OCI-LY7 (cell line): Measurements from ENCODE around the gene CPNE4. TPM values are rescaled to one million over a fixed set of nuclear protein-coding genes. Genes with fewer than 3 reads are reported as not detected.

Source experiments
- BruUV-seq: library from RNA; stranded (reverse); fragments of 400-500 nt; replicated peaks from 2 replicates; lab custom pipeline; 2021; lab: Mats Ljungman, UMichigan
- CTCF ChIA-PET: fragments of 300-600 bp; sonication (Branson Sonifier 250); formaldehyde crosslinking; loops from one replicate; lab custom pipeline; 2022; ENCODE audit warnings: antibody characterized with exemption; ENCODE audit not compliant: unreplicated experiment; lab: Charles Lee
- POLR2A ChIA-PET: fragments of 300-600 bp; sonication (Branson Sonifier 250); formaldehyde crosslinking; loops from one replicate; lab custom pipeline; 2022; ENCODE audit warnings: antibody characterized with exemption; lab: Charles Lee
- DNase-seq: peaks from one replicate; pipeline ENCODE4 v3.0.0-alpha.2; 2015; ENCODE audit warnings: low spot score
- H2AFZ ChIP-seq: fragments of 200-600 bp; sonication (generic), shearing (Covaris generic); 2 replicates; pipeline ENCODE4 v1.6.1; 2014; ENCODE audit warnings: mild to moderate bottlenecking, antibody characterized with exemption, low read length, moderate library complexity
- H3K27ac ChIP-seq: fragments of 200-600 bp; sonication (generic); 2 replicates; pipeline ENCODE4 v1.5.1; 2014; ENCODE audit warnings: mixed run types, low read depth, mild to moderate bottlenecking, moderate library complexity, low read length, inconsistent platforms; ENCODE audit not compliant: poor library complexity, severe bottlenecking
- H3K36me3 ChIP-seq: fragments of 200-600 bp; sonication (generic); 2 replicates; pipeline ENCODE4 v1.6.1; 2014; ENCODE audit warnings: mild to moderate bottlenecking, antibody characterized with exemption, low read length, moderate library complexity, mixed read lengths; ENCODE audit not compliant: insufficient read depth
- H3K4me1 ChIP-seq: fragments of 200-600 bp; sonication (generic); 2 replicates; pipeline ENCODE4 v1.5.1; 2014; ENCODE audit warnings: mild to moderate bottlenecking, low read length; ENCODE audit not compliant: insufficient read depth, poor library complexity, severe bottlenecking
- H3K4me2 ChIP-seq: fragments of 200-600 bp; sonication (generic); 2 replicates; pipeline ENCODE4 v1.6.1; 2014; ENCODE audit warnings: mild to moderate bottlenecking, low read length
- H3K4me3 ChIP-seq: fragments of 200-600 bp; sonication (generic); 2 replicates; pipeline ENCODE4 v1.5.1; 2014; ENCODE audit warnings: mild to moderate bottlenecking, low read depth, low read length; ENCODE audit not compliant: poor library complexity, severe bottlenecking
- H3K79me2 ChIP-seq: fragments of 200-600 bp; sonication (generic); 2 replicates; pipeline ENCODE4 v1.6.1; 2016; ENCODE audit warnings: low read depth, mild to moderate bottlenecking, low read length, moderate library complexity, mixed read lengths; ENCODE audit not compliant: insufficient read depth
- H3K9me2 ChIP-seq: fragments of 200-600 bp; sonication (generic); 2 replicates; pipeline ENCODE4 v1.6.1; 2016; ENCODE audit warnings: mild to moderate bottlenecking, low read length, mixed read lengths; ENCODE audit not compliant: insufficient read depth
- H3K9me3 ChIP-seq: fragments of 200-600 bp; sonication (generic); 2 replicates; pipeline ENCODE4 v1.6.1; 2014; ENCODE audit warnings: mild to moderate bottlenecking, mixed run types, low read length, mixed read lengths
- H4K20me1 ChIP-seq: fragments of 200-600 bp; sonication (generic); 2 replicates; pipeline ENCODE4 v1.6.1; 2014; ENCODE audit warnings: mild to moderate bottlenecking, antibody characterized with exemption, low read length, moderate library complexity, mixed read lengths; ENCODE audit not compliant: insufficient read depth
- EZH2phosphoT487 ChIP-seq: fragments of 200-600 bp; sonication (generic); IDR thresholded peaks from 2 replicates; pipeline ENCODE4 v1.6.1; 2018; ENCODE audit warnings: low read depth, borderline replicate concordance, mild to moderate bottlenecking, mixed run types, antibody characterized with exemption, low read length, moderate library complexity, mixed read lengths
- intact Hi-C: fragments of 100-400 bp; cut with micrococcal nuclease; formaldehyde crosslinking; loops from one replicate; pipeline ENCODE4 v1.10.0; 2022; ENCODE audit not compliant: unreplicated experiment
- total RNA-seq, 2 experiments: library from RNA; depleted of rRNA in 1 of 2; stranded (reverse); fragments of >200 nt in 1 of 2; shearing (Covaris generic) in 1 of 2; gene quantifications; 2 replicates each; pipeline ENCODE4 v1.2.3, GENCODE V29; 2014 to 2022
- TF ChIP-seq, protein P1 (sequence below): fragments of 200-600 bp; sonication (generic); conservative IDR thresholded peaks from 2 replicates; pipeline ENCODE4 v1.5.1; 2014; ENCODE audit warnings: mild to moderate bottlenecking, antibody characterized with exemption, low read length, moderate library complexity, mixed read lengths

The CPNE4 gene
- total RNA-seq, 2 experiments from 2014 or later, result not detected

DNA sequence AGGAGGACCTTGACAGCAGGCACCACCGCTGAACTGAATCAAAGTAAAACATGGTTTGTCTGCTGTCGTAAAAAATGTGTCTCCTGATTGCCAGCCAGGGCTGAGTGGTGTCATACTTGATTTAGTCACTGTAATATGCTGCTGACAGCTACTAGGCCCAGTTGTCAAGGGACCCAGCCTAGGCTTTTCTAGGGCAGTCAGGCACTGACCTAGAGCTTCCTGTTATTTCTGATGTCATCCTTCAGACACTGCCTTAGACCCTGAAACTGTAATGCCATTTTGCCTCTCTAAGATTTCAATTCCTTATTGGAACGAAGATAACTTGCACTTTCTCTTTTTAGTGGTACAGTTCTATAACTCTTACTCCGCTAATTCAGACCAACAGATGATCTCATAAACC, 529.4 kb downstream of the CPNE4 start:
- Histone ChIP-seq H3K36me3 (peaks cover 12% of the 10 kb centered on the region), H2AFZ (no peak overlapping the region), H3K9me3 (no peaks in the 10 kb centered on the region), H3K9me2 (no peaks in the 10 kb centered on the region), H3K79me2 (peaks cover 29% of the 10 kb centered on the region), H3K27ac (no peak overlapping the region), H3K4me2 (no peak overlapping the region), H3K4me1 (peaks cover 19% of the 10 kb centered on the region), H4K20me1 (peaks cover 7% of the 10 kb centered on the region; the same call in 1 of the 2 replicates), H3K4me3 (no peak overlapping the region)
- no TSS peak for BruUV-seq
- no peak for DNase-seq
- POLR2A ChIA-PET, result interaction anchor here (0.6 kb wide), 1 partner anchor 625 kb away, joined by 3 read pairs; no protein-coding TSS in a partner anchor
- CTCF ChIA-PET, result no interaction called here
- intact Hi-C loops, result no loop called here
- TF ChIP-seq, protein P1, sequence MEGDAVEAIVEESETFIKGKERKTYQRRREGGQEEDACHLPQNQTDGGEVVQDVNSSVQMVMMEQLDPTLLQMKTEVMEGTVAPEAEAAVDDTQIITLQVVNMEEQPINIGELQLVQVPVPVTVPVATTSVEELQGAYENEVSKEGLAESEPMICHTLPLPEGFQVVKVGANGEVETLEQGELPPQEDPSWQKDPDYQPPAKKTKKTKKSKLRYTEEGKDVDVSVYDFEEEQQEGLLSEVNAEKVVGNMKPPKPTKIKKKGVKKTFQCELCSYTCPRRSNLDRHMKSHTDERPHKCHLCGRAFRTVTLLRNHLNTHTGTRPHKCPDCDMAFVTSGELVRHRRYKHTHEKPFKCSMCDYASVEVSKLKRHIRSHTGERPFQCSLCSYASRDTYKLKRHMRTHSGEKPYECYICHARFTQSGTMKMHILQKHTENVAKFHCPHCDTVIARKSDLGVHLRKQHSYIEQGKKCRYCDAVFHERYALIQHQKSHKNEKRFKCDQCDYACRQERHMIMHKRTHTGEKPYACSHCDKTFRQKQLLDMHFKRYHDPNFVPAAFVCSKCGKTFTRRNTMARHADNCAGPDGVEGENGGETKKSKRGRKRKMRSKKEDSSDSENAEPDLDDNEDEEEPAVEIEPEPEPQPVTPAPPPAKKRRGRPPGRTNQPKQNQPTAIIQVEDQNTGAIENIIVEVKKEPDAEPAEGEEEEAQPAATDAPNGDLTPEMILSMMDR, result no peak
- no peak for TF ChIP-seq EZH2phosphoT487

DNA sequence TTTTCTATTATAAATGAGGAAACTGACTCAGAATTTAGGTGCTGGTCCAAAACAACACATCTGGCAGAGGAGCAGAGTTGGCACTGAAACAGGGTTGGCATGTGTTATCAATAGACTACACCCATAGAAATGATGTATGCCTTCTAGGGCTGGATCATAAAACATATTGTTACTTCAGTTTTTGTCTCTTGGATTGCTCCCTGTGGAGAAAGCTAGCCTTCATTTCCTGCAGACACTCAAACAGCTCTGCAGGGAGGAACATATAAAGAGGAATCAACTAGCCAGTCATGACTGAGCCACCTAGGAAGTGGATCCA, 531.5 kb downstream of the CPNE4 start:
- Histone ChIP-seq H4K20me1 (peaks cover 7% of the 10 kb centered on the region; the same call in 1 of the 2 replicates), H3K79me2 (peaks cover 43% of the 10 kb centered on the region), H3K9me3 (no peaks in the 10 kb centered on the region), H3K4me3 (peak overlapping the region; percentile 99), H3K4me1 (peaks cover 19% of the 10 kb centered on the region), H3K36me3 (peaks cover 30% of the 10 kb centered on the region), H3K27ac (no peak overlapping the region), H3K4me2 (peak overlapping the region; percentile 88), H2AFZ (peak overlapping the region; percentile 99), H3K9me2 (no peaks in the 10 kb centered on the region)
- TF ChIP-seq EZH2phosphoT487, result no peak
- TF ChIP-seq, protein P1, result no peak
- intact Hi-C loops, result loop anchor here (2.0 to 5.0 kb wide), 4 partner anchors 122 to 756 kb away; partner anchors contain the start of genes ASTE1, ATP2C1, NEK11 and NUDT16
- ChIA-PET POLR2A (interaction anchor here (0.8 to 1.0 kb wide), 2 partner anchors 8 to 100 kb away, joined by 3 read pairs; no protein-coding TSS in a partner anchor), CTCF (no interaction called here)
- BruUV-seq, result TSS peak; percentile 96
- peak; percentile 3 for DNase-seq
